Liver (tissue), 9 donors: ENCODE data around the gene RAD9A. TPM values are rescaled to one million over a fixed set of nuclear protein-coding genes. Genes with fewer than 3 reads are reported as not detected.

ENCODE experiments used
- DNase-seq: peaks from one replicate; pipeline ENCODE4 v3.0.0-alpha.2; 2017; ENCODE audit warnings: low spot score
- H3K27ac ChIP-seq, 2 donors: one replicate each; pipeline ENCODE4 v1.7.0; 2013; ENCODE audit warnings: inconsistent platforms in 2 of 2, low read length in 2 of 2, control low read depth in 1 of 2, low read depth in 1 of 2, mild to moderate bottlenecking in 1 of 2
- H3K27me3 ChIP-seq, 4 donors: one replicate each; pipeline versions ENCODE4 v1.6.1 to v1.7.0; 2013; ENCODE audit warnings: low read length in 3 of 4, inconsistent platforms in 1 of 4, mild to moderate bottlenecking in 1 of 4, moderate library complexity in 1 of 4; ENCODE audit not compliant: control insufficient read depth in 4 of 4, insufficient read depth in 4 of 4
- H3K36me3 ChIP-seq, 4 donors: one replicate each; pipeline versions ENCODE4 v1.6.1 to v1.7.0; 2013; ENCODE audit warnings: low read length in 3 of 4, mild to moderate bottlenecking in 3 of 4, low read depth in 1 of 4, moderate library complexity in 1 of 4; ENCODE audit not compliant: control insufficient read depth in 4 of 4, insufficient read depth in 3 of 4
- H3K4me1 ChIP-seq, 4 donors: one replicate each; pipeline versions ENCODE4 v1.6.1 to v1.7.0; 2013; ENCODE audit warnings: low read length in 3 of 4, mild to moderate bottlenecking in 3 of 4, moderate library complexity in 1 of 4; ENCODE audit not compliant: control insufficient read depth in 4 of 4, insufficient read depth in 4 of 4
- H3K4me3 ChIP-seq, 3 donors: one replicate each; pipeline versions ENCODE4 v1.6.1 to v1.7.0; 2013; ENCODE audit warnings: low read length in 3 of 3, control low read depth in 1 of 3, low read depth in 1 of 3, mild to moderate bottlenecking in 1 of 3
- H3K9ac ChIP-seq, 2 donors: one replicate each; pipeline ENCODE4 v1.7.0; 2013; ENCODE audit warnings: low read length in 2 of 2, mild to moderate bottlenecking in 2 of 2, moderate library complexity in 2 of 2, control low read depth in 1 of 2, low read depth in 1 of 2
- H3K9me3 ChIP-seq, 4 donors: one replicate each; pipeline versions ENCODE4 v1.6.1 to v1.7.0; 2013; ENCODE audit warnings: low read length in 3 of 4; ENCODE audit not compliant: control insufficient read depth in 4 of 4
- EGR1 ChIP-seq, 2 donors: IDR thresholded peaks; 2 replicates each; pipeline ENCODE4 v1.6.1; 2016 to 2018; ENCODE audit warnings: antibody characterized with exemption in 2 of 2, low read depth in 2 of 2
- FOXA1 ChIP-seq: IDR thresholded peaks from 2 replicates; pipeline ENCODE4 v1.6.1; 2016; ENCODE audit warnings: antibody characterized with exemption
- FOXA2 ChIP-seq: IDR thresholded peaks from 2 replicates; pipeline ENCODE4 v1.6.1; 2016; ENCODE audit warnings: antibody characterized with exemption
- GABPA ChIP-seq, 2 donors: IDR thresholded peaks in 1 of 2; conservative IDR thresholded peaks in 1 of 2; 2 replicates each; pipeline ENCODE4 v1.6.1; 2016; ENCODE audit warnings: antibody characterized with exemption in 2 of 2, mild to moderate bottlenecking in 1 of 2, moderate library complexity in 1 of 2
- HNF4A ChIP-seq, 2 donors: conservative IDR thresholded peaks; 2 replicates each; pipeline ENCODE4 v1.6.1; 2016; ENCODE audit warnings: antibody characterized with exemption in 2 of 2, mild to moderate bottlenecking in 2 of 2
- HNF4G ChIP-seq: IDR thresholded peaks from 2 replicates; pipeline ENCODE4 v1.6.1; 2016; ENCODE audit warnings: antibody characterized with exemption
- JUND ChIP-seq, 2 donors: IDR thresholded peaks; 2 replicates each; pipeline ENCODE4 v1.6.1; 2016; ENCODE audit warnings: antibody characterized with exemption in 2 of 2
- NR2F2 ChIP-seq: IDR thresholded peaks from 2 replicates; pipeline ENCODE4 v1.6.1; 2016; ENCODE audit warnings: antibody characterized with exemption
- RAD21 ChIP-seq, 2 donors: IDR thresholded peaks; 2 replicates each; pipeline ENCODE4 v1.6.1; 2016; ENCODE audit warnings: antibody characterized with exemption in 2 of 2, mild to moderate bottlenecking in 2 of 2
- RXRA ChIP-seq, 2 donors: IDR thresholded peaks; 2 replicates each; pipeline ENCODE4 v1.6.1; 2017 to 2018; ENCODE audit warnings: antibody characterized with exemption in 2 of 2, mild to moderate bottlenecking in 1 of 2
- SP1 ChIP-seq: IDR thresholded peaks from 2 replicates; pipeline ENCODE4 v1.6.1; 2018; ENCODE audit warnings: antibody characterized with exemption, mild to moderate bottlenecking
- TAF1 ChIP-seq: conservative IDR thresholded peaks from 2 replicates; pipeline ENCODE4 v1.6.1; 2016; ENCODE audit warnings: antibody characterized with exemption, mild to moderate bottlenecking
- YY1 ChIP-seq: IDR thresholded peaks from 2 replicates; pipeline ENCODE4 v1.6.1; 2016; ENCODE audit warnings: antibody characterized with exemption, mild to moderate bottlenecking
- WGBS: extraction: QIAGEN DNeasy Blood & Tissue Kit; methylation state at CpG from one replicate; pipeline ENCODE4 v1.1.7; 2013; 5-methylcytosine and 5-hydroxymethylcytosine counted together
- polyA plus RNA-seq, 2 donors: library from polyadenylated mRNA; stranded (reverse) in 1 of 2; unstranded in 1 of 2; fragments of 200-250 nt in 1 of 2; fragments of >200 nt in 1 of 2; fragmentation: Nextera tagmentation in 1 of 2; extraction: Ambion mirVana in 1 of 2; gene quantifications; one replicate each; pipeline versions ENCODE4 v1.2.1 to v1.2.3, GENCODE V29; 2013 to 2015
- total RNA-seq, 2 donors: library from RNA; depleted of rRNA; stranded (reverse); fragments of >200 nt; gene quantifications; one replicate each; pipeline ENCODE4 v1.2.3, GENCODE V29; 2014
- TF ChIP-seq, protein P1 (sequence below): IDR thresholded peaks from 2 replicates; pipeline ENCODE4 v1.6.1; 2016; ENCODE audit warnings: antibody characterized with exemption
- TF ChIP-seq, protein P2 (sequence below): IDR thresholded peaks from 2 replicates; pipeline ENCODE4 v1.6.1; 2016; ENCODE audit warnings: antibody characterized with exemption
- TF ChIP-seq, protein P3 (sequence below): fragments of 150-350 bp; IDR thresholded peaks from 2 replicates; pipeline ENCODE4 v1.5.1; 2017; ENCODE audit warnings: improper control_type of control experiment, low read depth, low read length; ENCODE audit not compliant: missing input control
- TF ChIP-seq, protein P4 (sequence below): IDR thresholded peaks from 2 replicates; pipeline ENCODE4 v1.6.1; 2016; ENCODE audit warnings: antibody characterized with exemption
- donor health status: healthy.
- donor health status: healthy.
- donor health status: healthy.
- donor health status: healthy.
- donor health status: healthy.

The RAD9A gene
- total and polyA plus RNA-seq, 4 donors, result 4.5 to 8.6 (median 5.6) TPM

DNA sequence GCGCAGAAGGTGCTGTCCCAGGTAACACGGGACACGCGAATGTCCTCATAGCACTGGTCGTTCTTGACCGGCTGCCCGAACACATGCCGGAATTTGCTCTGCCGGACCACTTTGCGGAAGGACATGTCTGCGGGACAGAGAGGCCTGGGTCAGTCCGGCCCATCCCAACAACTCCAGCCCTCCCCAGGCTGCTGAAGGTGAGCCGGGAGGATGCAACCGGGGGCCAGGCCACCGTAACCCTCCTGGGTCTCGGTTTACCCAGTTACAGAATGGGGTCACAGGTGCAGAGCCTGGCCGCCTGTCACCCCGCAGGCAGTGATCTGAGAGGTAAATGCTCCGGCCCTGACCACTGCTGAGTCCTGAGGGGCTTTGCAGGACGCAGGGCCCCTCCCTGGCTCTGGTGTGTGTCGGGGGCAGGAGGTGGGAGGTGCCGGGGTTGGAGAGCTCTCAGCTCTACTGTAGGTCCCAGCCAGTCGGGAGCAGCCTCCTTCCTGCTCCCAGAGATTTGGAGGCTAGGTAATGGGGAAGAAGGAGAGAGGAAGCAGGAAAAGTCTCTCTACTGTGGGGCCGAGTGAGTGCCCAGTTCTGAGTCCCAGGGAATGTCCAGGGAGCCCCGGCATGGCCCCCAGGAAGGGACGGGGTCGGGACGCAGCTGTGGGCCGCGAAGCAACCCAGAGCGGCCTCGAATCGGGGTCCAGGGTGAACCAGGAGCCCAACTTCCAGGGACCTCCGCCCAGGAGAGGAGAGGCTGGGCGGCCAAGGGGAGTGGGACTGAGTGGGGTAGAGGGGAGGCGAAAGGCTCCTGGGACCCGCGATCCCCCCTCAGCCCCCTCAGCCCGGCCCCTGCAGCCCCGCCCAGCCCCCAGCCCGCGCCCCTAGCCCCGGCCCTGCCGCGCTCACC is 51.0 kb downstream of the RAD9A start:
- 37% methylated on average over 45 of the region's 45 CpGs for WGBS
- Histone ChIP-seq H3K4me1 (peaks cover 4 to 24% (median 13%) of the 10 kb centered on the region in 4 donors), H3K9me3 (no peaks in the 10 kb centered on the region), H3K36me3 (peaks cover 0 to 6% (median 0%) of the 10 kb centered on the region in 4 donors), H3K9ac (peak overlapping the region in 1 of 2 donors; percentile 50), H3K27ac (peak overlapping the region; percentile 68 to 81), H3K4me3 (peak overlapping the region in 2 of 3 donors; percentile 72 to 81), H3K27me3 (no peaks in the 10 kb centered on the region)
- no peak for DNase-seq
- TF ChIP-seq NR2F2 (no peak), YY1 (no peak), FOXA1 (no peak), RXRA (IDR thresholded peaks at IDR 0.05) (no peak), JUND (IDR thresholded peaks at IDR 0.05) (no peak), RAD21 (IDR thresholded peaks at IDR 0.05) (no peak), GABPA (IDR thresholded peaks at IDR 0.05 in 1 of 2, conservative IDR thresholded peaks at IDR 0.05 in 1 of 2) (no peak), TAF1 (no peak), HNF4G (no peak), FOXA2 (no peak), SP1 (no peak), EGR1 (IDR thresholded peaks at IDR 0.05; ENCODE audit: low read depth in 2 of 2) (no peak)
- TF ChIP-seq, protein P1, sequence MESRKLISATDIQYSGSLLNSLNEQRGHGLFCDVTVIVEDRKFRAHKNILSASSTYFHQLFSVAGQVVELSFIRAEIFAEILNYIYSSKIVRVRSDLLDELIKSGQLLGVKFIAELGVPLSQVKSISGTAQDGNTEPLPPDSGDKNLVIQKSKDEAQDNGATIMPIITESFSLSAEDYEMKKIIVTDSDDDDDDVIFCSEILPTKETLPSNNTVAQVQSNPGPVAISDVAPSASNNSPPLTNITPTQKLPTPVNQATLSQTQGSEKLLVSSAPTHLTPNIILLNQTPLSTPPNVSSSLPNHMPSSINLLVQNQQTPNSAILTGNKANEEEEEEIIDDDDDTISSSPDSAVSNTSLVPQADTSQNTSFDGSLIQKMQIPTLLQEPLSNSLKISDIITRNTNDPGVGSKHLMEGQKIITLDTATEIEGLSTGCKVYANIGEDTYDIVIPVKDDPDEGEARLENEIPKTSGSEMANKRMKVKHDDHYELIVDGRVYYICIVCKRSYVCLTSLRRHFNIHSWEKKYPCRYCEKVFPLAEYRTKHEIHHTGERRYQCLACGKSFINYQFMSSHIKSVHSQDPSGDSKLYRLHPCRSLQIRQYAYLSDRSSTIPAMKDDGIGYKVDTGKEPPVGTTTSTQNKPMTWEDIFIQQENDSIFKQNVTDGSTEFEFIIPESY, result no peak
- TF ChIP-seq, protein P2, sequence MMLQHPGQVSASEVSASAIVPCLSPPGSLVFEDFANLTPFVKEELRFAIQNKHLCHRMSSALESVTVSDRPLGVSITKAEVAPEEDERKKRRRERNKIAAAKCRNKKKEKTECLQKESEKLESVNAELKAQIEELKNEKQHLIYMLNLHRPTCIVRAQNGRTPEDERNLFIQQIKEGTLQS, result no peak
- TF ChIP-seq, protein P3, sequence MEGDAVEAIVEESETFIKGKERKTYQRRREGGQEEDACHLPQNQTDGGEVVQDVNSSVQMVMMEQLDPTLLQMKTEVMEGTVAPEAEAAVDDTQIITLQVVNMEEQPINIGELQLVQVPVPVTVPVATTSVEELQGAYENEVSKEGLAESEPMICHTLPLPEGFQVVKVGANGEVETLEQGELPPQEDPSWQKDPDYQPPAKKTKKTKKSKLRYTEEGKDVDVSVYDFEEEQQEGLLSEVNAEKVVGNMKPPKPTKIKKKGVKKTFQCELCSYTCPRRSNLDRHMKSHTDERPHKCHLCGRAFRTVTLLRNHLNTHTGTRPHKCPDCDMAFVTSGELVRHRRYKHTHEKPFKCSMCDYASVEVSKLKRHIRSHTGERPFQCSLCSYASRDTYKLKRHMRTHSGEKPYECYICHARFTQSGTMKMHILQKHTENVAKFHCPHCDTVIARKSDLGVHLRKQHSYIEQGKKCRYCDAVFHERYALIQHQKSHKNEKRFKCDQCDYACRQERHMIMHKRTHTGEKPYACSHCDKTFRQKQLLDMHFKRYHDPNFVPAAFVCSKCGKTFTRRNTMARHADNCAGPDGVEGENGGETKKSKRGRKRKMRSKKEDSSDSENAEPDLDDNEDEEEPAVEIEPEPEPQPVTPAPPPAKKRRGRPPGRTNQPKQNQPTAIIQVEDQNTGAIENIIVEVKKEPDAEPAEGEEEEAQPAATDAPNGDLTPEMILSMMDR, result no peak
- TF ChIP-seq, protein P4, sequence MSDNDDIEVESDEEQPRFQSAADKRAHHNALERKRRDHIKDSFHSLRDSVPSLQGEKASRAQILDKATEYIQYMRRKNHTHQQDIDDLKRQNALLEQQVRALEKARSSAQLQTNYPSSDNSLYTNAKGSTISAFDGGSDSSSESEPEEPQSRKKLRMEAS, result no peak

DNA sequence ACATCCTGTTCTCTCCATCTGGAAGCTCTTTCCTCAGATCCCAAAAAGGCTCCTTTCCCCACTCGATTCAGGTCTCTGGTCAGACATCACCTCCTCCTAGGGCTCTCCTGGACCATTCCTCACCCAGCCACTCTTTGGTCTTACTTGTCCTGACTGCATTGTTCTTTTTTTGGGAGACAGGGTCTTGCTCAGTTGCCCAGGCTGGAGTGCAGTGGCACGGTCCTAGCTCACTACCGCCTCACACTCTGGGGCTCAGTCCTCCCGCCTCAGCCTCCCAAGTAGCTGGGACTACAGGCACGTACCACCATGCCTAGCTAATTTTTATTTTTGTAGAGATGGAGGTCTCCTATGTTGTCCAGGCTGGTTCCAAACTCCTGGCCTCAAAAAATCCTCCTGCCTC is 53.7 kb downstream of the RAD9A start:
- H3K4me3 ChIP-seq, result no peak overlapping the region
- no peak overlapping the region for H3K9ac ChIP-seq
- H3K36me3 ChIP-seq, result no peaks in the 10 kb centered on the region
- DNase-seq, result no peak
- WGBS, result 81% methylated on average over 5 of the region's 5 CpGs
- H3K4me1 ChIP-seq, result peaks cover 4 to 27% (median 15%) of the 10 kb centered on the region in 4 donors
- TF ChIP-seq NR2F2 (no peak), GABPA (IDR thresholded peaks at IDR 0.05 in 1 of 2, conservative IDR thresholded peaks at IDR 0.05 in 1 of 2) (no peak), TAF1 (no peak), HNF4A (conservative IDR thresholded peaks at IDR 0.05) (no peak), JUND (IDR thresholded peaks at IDR 0.05) (no peak)
- TF ChIP-seq, protein P1, result no peak
- no peaks in the 10 kb centered on the region for H3K9me3 ChIP-seq
- no peak overlapping the region for H3K27ac ChIP-seq
- H3K27me3 ChIP-seq, result no peaks in the 10 kb centered on the region
